ENCODE measurements around the gene MRPS18B.

The MRPS18B gene

GRCh38 chr6:30583921-30584320 is 33.7 kb upstream of the MRPS18B start:
- Histone ChIP-seq H3K27ac (replicated peaks) (no peak overlapping the region), H3K4me3 (replicated peaks; ENCODE audit: insufficient read depth, low read length) (no peak overlapping the region), H3K27me3 (ENCODE audit: insufficient read depth, poor library complexity, severe bottlenecking) (no peaks in the 10 kb centered on the region)
- DNase-seq (ENCODE audit: low read depth in 1 of 2, low spot score in 1 of 2), result no peak
- no peak for TF ChIP-seq GABPA (IDR thresholded peaks at IDR 0.05; ENCODE audit: low read depth)
- no peak for TF ChIP-seq CTCF (IDR thresholded peaks at IDR 0.05; ENCODE audit: insufficient read depth, low read length)

- H3K4me3 ChIP-seq (replicated peaks; ENCODE audit: insufficient read depth, low read length), result no peak overlapping the region
- H3K27ac ChIP-seq (replicated peaks), result no peak overlapping the region
- TF ChIP-seq CTCF (IDR thresholded peaks at IDR 0.05; ENCODE audit: insufficient read depth, low read length) (no peak), POLR2AphosphoS5 (IDR thresholded peaks at IDR 0.05; ENCODE audit: low read depth) (no peak), SPI1 (IDR thresholded peaks at IDR 0.05; ENCODE audit: borderline replicate concordance, low read depth) (no peak), GABPA (IDR thresholded peaks at IDR 0.05; ENCODE audit: low read depth) (no peak), REST (IDR thresholded peaks at IDR 0.05; ENCODE audit: insufficient replicate concordance, low read depth) (no peak)
- no peaks in the 10 kb centered on the region for H3K27me3 ChIP-seq (ENCODE audit: insufficient read depth, poor library complexity, severe bottlenecking)
- no peak for DNase-seq (ENCODE audit: low read depth in 1 of 2, low spot score in 1 of 2)
These were observed 27.8 kb upstream of the MRPS18B start for GRCh38 chr6:30589754-30590358.

GRCh38 chr6:30590509-30590908 is 27.1 kb upstream of the MRPS18B start:
- Histone ChIP-seq H3K27me3 (ENCODE audit: insufficient read depth, poor library complexity, severe bottlenecking) (no peaks in the 10 kb centered on the region), H3K4me3 (replicated peaks; ENCODE audit: insufficient read depth, low read length) (no peak overlapping the region), H3K27ac (replicated peaks) (no peak overlapping the region)
- no peak for DNase-seq (ENCODE audit: low read depth in 1 of 2, low spot score in 1 of 2)
- TF ChIP-seq CTCF (IDR thresholded peaks at IDR 0.05; ENCODE audit: insufficient read depth, low read length) (no peak), GABPA (IDR thresholded peaks at IDR 0.05; ENCODE audit: low read depth) (no peak), SPI1 (IDR thresholded peaks at IDR 0.05; ENCODE audit: borderline replicate concordance, low read depth) (no peak), REST (IDR thresholded peaks at IDR 0.05; ENCODE audit: insufficient replicate concordance, low read depth) (no peak), POLR2AphosphoS5 (IDR thresholded peaks at IDR 0.05; ENCODE audit: low read depth) (no peak)

- H3K4me3 ChIP-seq (replicated peaks; ENCODE audit: insufficient read depth, low read length), result no peak overlapping the region
- no peaks in the 10 kb centered on the region for H3K27me3 ChIP-seq (ENCODE audit: insufficient read depth, poor library complexity, severe bottlenecking)
- no peak for DNase-seq (ENCODE audit: low read depth in 1 of 2, low spot score in 1 of 2)
- no peak overlapping the region for H3K27ac ChIP-seq (replicated peaks)
- TF ChIP-seq SPI1 (IDR thresholded peaks at IDR 0.05; ENCODE audit: borderline replicate concordance, low read depth) (no peak), GABPA (IDR thresholded peaks at IDR 0.05; ENCODE audit: low read depth) (no peak), REST (IDR thresholded peaks at IDR 0.05; ENCODE audit: insufficient replicate concordance, low read depth) (no peak), CTCF (IDR thresholded peaks at IDR 0.05; ENCODE audit: insufficient read depth, low read length) (no peak), POLR2AphosphoS5 (IDR thresholded peaks at IDR 0.05; ENCODE audit: low read depth) (no peak)
These were observed 26.6 kb upstream of the MRPS18B start for GRCh38 chr6:30591008-30591407.

Measured in HL-60 (cell line).